B cell (primary cell): ENCODE results near the gene PLD1. TPM values are rescaled to one million over a fixed set of nuclear protein-coding genes. Genes with fewer than 3 reads are reported as not detected.

Source experiments
- ATAC-seq: fragments of 200-7000 bp; cut with Tn5 transposase; one replicate; pipeline ENCODE4 v1.10.0; 2021; ENCODE audit warnings: low read depth, mild to moderate bottlenecking, moderate number of reproducible peaks, moderate library complexity
- CTCF ChIA-PET: fragments of 350-600 bp; sonication (Branson Sonifier 250); formaldehyde crosslinking; loops from one replicate; lab custom pipeline; 2021; ENCODE audit warnings: antibody characterized with exemption, inconsistent platforms; lab: Charles Lee
- POLR2A ChIA-PET: fragments of 350-600 bp; sonication (Branson Sonifier 250); formaldehyde crosslinking; loops from one replicate; lab custom pipeline; 2021; ENCODE audit warnings: antibody characterized with exemption; lab: Charles Lee
- DNase-seq: peaks from one replicate; pipeline ENCODE4 v3.0.0; 2013
- H2AFZ ChIP-seq: 2 replicates; pipeline ENCODE4 v1.6.1; 2012; ENCODE audit warnings: mild to moderate bottlenecking, low read depth, low read length; ENCODE audit not compliant: insufficient read depth, poor library complexity, severe bottlenecking
- H3K27ac ChIP-seq, 2 donors: 1 replicate in 1 of 2; 2 replicates in 1 of 2; pipeline ENCODE4 v1.5.1; 2012 to 2013; ENCODE audit warnings: low read length in 2 of 2, mild to moderate bottlenecking in 2 of 2, moderate library complexity in 1 of 2
- H3K27me3 ChIP-seq, 4 experiments: fragments of 200-600 bp in 1 of 4; sonication (generic) in 1 of 4; replicated peaks in 1 of 4; 1 replicate in 2 of 4; 2 replicates in 2 of 4; pipeline versions ENCODE4 v1.6.1 to v1.7.0; 2013 to 2016; ENCODE audit warnings: low read length in 3 of 4, mild to moderate bottlenecking in 2 of 4, mixed read lengths in 1 of 4, moderate library complexity in 1 of 4; ENCODE audit not compliant: insufficient read depth in 4 of 4, control insufficient read depth in 3 of 4; ENCODE audit errors: control extremely low read depth in 1 of 4
- H3K36me3 ChIP-seq, 2 experiments: replicated peaks in 1 of 2; 1 replicate in 1 of 2; 2 replicates in 1 of 2; pipeline versions ENCODE4 v1.6.1 to v1.7.1; 2013; ENCODE audit warnings: low read length in 1 of 2; ENCODE audit not compliant: insufficient read depth in 2 of 2, control insufficient read depth in 1 of 2; ENCODE audit errors: control extremely low read depth in 1 of 2, extremely low read depth in 1 of 2
- H3K4me1 ChIP-seq, 2 donors: fragments of 200-600 bp in 1 of 2; sonication (generic) in 1 of 2; 1 replicate in 1 of 2; 2 replicates in 1 of 2; pipeline versions ENCODE4 v1.5.1 to v1.6.1; 2013 to 2017; ENCODE audit warnings: low read length in 2 of 2; ENCODE audit not compliant: control insufficient read depth in 2 of 2, insufficient read depth in 2 of 2
- H3K4me2 ChIP-seq: replicated peaks from 2 replicates; pipeline ENCODE3; 2012; ENCODE audit warnings: mild to moderate bottlenecking, low read depth, low read length; ENCODE audit not compliant: poor library complexity, severe bottlenecking
- H3K4me3 ChIP-seq, 5 experiments: fragments of 200-600 bp in 1 of 5; sonication (generic) in 1 of 5; 1 replicate in 3 of 5; 2 replicates in 2 of 5; pipeline versions ENCODE4 v1.5.1 to v1.7.0; 2011 to 2016; ENCODE audit warnings: low read length in 4 of 5, mild to moderate bottlenecking in 4 of 5, low read depth in 2 of 5, control low read depth in 1 of 5, moderate library complexity in 1 of 5; ENCODE audit not compliant: insufficient read depth in 1 of 5; ENCODE audit errors: control extremely low read depth in 1 of 5, extremely low read depth in 1 of 5
- H3K79me2 ChIP-seq: fragments of 200-600 bp; sonication (generic); one replicate; pipeline ENCODE4 v1.6.0; 2016; ENCODE audit warnings: low read length; ENCODE audit not compliant: control insufficient read depth, insufficient read depth
- H3K9ac ChIP-seq: fragments of 200-600 bp; sonication (generic); 2 replicates; pipeline ENCODE4 v1.6.1; 2017; ENCODE audit warnings: mild to moderate bottlenecking, low read length, moderate library complexity
- H3K9me3 ChIP-seq, 3 donors: one replicate each; pipeline versions ENCODE4 v1.6.1 to v1.7.1; 2013; ENCODE audit warnings: low read length in 2 of 3; ENCODE audit not compliant: control insufficient read depth in 2 of 3, insufficient read depth in 1 of 3; ENCODE audit errors: control extremely low read depth in 1 of 3
- H4K20me1 ChIP-seq: 2 replicates; pipeline ENCODE4 v1.6.0; 2012; ENCODE audit warnings: mild to moderate bottlenecking, low read length; ENCODE audit not compliant: insufficient read depth, control insufficient read depth, poor library complexity, severe bottlenecking
- H3K27ac Mint-ChIP-seq: one replicate; pipeline ENCODE4 v1.8.0; 2021; ENCODE audit warnings: mixed read lengths
- H3K27me3 Mint-ChIP-seq: one replicate; pipeline ENCODE4 v1.8.0; 2021; ENCODE audit warnings: mixed read lengths
- H3K4me1 Mint-ChIP-seq: one replicate; pipeline ENCODE4 v1.8.0; 2021; ENCODE audit warnings: mixed read lengths
- H3K4me3 Mint-ChIP-seq: one replicate; pipeline ENCODE4 v1.8.0; 2021; ENCODE audit warnings: mixed read lengths
- H3K9me3 Mint-ChIP-seq: one replicate; pipeline ENCODE4 v1.8.0; 2022; ENCODE audit warnings: mixed read lengths; ENCODE audit not compliant: insufficient read depth
- CTCF ChIP-seq: fragments of 200-600 bp; IDR thresholded peaks from one replicate; pipeline ENCODE4 v1.8.0; 2022; ENCODE audit warnings: antibody characterized with exemption, mild to moderate bottlenecking
- EZH2 ChIP-seq: IDR thresholded peaks from 2 replicates; pipeline ENCODE4 v1.6.1; 2012; ENCODE audit warnings: borderline replicate concordance, low read depth, mild to moderate bottlenecking, moderate library complexity, low read length; ENCODE audit not compliant: insufficient read depth, poor library complexity, severe bottlenecking
- WGBS: methylation state at CpG from one replicate; pipeline ENCODE4 v1.1.5; 2013; ENCODE audit warnings: missing lambda C conversion rate; ENCODE audit not compliant: insufficient coverage; 5-methylcytosine and 5-hydroxymethylcytosine counted together
- intact Hi-C: fragments of 100-400 bp; cut with micrococcal nuclease; formaldehyde crosslinking; loops from one replicate; pipeline ENCODE4 v1.10.0; 2022
- polyA plus RNA-seq: library from polyadenylated mRNA; depleted of rRNA; stranded (reverse); fragments of >200 nt; gene quantifications from 2 replicates; pipeline ENCODE4 v1.2.3, GENCODE V29; 2012
- total RNA-seq, 2 donors: library from RNA; stranded (reverse); fragments of 120-200 nt in 1 of 2; gene quantifications; 1 replicate in 1 of 2; 2 replicates in 1 of 2; pipeline versions ENCODE4 v1.2.3 to v1.2.4, GENCODE V29; 2013 to 2022

PLD1 gene
- total and polyA plus RNA-seq, 2 donors (not counting 1 experiment from before 2014, with no cell fraction given): 0.24 to 0.52 TPM

DNA sequence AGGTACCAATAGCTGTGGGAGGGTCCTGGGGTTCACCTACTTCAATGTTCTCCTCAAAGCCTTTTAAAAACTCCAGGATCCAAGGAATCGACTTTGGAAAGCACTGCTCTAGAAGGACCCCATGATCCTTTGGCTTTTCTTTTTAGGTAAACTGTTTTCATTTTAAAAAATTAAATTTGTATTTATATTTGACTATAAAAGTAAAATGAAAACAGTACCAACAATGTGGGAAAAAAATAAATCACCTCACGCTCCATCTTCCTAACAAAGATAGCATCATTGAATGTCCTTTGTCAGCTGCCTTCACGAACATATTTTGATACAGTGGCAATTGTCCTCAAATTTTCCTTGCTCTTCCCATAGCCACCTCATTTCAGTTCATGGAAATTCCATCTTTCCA, 127.5 kb downstream of the PLD1 start:
- Mint-ChIP-seq H3K27me3 (peaks cover 9% of the 10 kb centered on the region), H3K9me3 (no peaks in the 10 kb centered on the region), H3K4me1 (no peaks in the 10 kb centered on the region), H3K4me3 (no peak overlapping the region), H3K27ac (no peak overlapping the region)
- Histone ChIP-seq H3K79me2 (no peaks in the 10 kb centered on the region), H3K9ac (no peak overlapping the region), H3K4me3 (no peak overlapping the region), H3K36me3 (no peaks in the 10 kb centered on the region), H3K9me3 (no peaks in the 10 kb centered on the region), H2AFZ (no peak overlapping the region), H3K27ac (no peak overlapping the region), H3K4me2 (no peak overlapping the region), H4K20me1 (no peaks in the 10 kb centered on the region), H3K4me1 (no peaks in the 10 kb centered on the region), H3K27me3 (no peaks in the 10 kb centered on the region)
- 97% methylated on average over 2 of the region's 3 CpGs for WGBS
- DNase-seq (no peak), ATAC-seq (no peak)
- ChIA-PET CTCF (no interaction called here), POLR2A (no interaction called here)
- TF ChIP-seq CTCF: no peak
- no peak for TF ChIP-seq EZH2
- intact Hi-C loops: no loop called here

GRCh38 chr3:171680726-171681411, 129.4 kb downstream of the PLD1 start:
- no peaks in the 10 kb centered on the region for H3K4me1 Mint-ChIP-seq
- TF ChIP-seq CTCF (no peak), EZH2 (no peak)
- no peak overlapping the region for H3K4me3 Mint-ChIP-seq
- no peaks in the 10 kb centered on the region for H3K9me3 ChIP-seq
- H3K27ac Mint-ChIP-seq: no peak overlapping the region
- no peak overlapping the region for H3K4me3 ChIP-seq
- ATAC-seq (no peak), DNase-seq (no peak)
- H3K9me3 Mint-ChIP-seq: no peaks in the 10 kb centered on the region
- H4K20me1 ChIP-seq: no peaks in the 10 kb centered on the region
- H3K27me3 ChIP-seq: no peaks in the 10 kb centered on the region
- H3K4me1 ChIP-seq: no peaks in the 10 kb centered on the region
- H3K79me2 ChIP-seq: no peaks in the 10 kb centered on the region
- intact Hi-C loops: no loop called here
- H3K4me2 ChIP-seq: no peak overlapping the region
- no peak overlapping the region for H3K27ac ChIP-seq
- 76% methylated on average over 5 of the region's 6 CpGs for WGBS
- H3K27me3 Mint-ChIP-seq: peaks cover 9% of the 10 kb centered on the region
- H2AFZ ChIP-seq: no peak overlapping the region
- H3K9ac ChIP-seq: no peak overlapping the region
- no peaks in the 10 kb centered on the region for H3K36me3 ChIP-seq
- POLR2A ChIA-PET: no interaction called here
- CTCF ChIA-PET: no interaction called here
